Skeletal muscle satellite cell (primary cell): ENCODE data around the gene PEPD.

Experiments used
- H3K27me3 ChIP-seq: 2 replicates; pipeline ENCODE4 v1.7.0; 2013; ENCODE audit warnings: low read length; ENCODE audit not compliant: control insufficient read depth, insufficient read depth
- H3K36me3 ChIP-seq: 2 replicates; pipeline ENCODE4 v1.7.0; 2013; ENCODE audit warnings: mild to moderate bottlenecking, control low read depth, low read length; ENCODE audit not compliant: insufficient read depth
- H3K4me1 ChIP-seq: 2 replicates; pipeline ENCODE4 v1.7.0; 2013; ENCODE audit warnings: low read length; ENCODE audit not compliant: control insufficient read depth, insufficient read depth
- H3K4me2 ChIP-seq: 2 replicates; pipeline ENCODE4 v1.7.0; 2013; ENCODE audit warnings: mild to moderate bottlenecking, low read length
- H3K4me3 ChIP-seq: 2 replicates; pipeline ENCODE4 v1.7.0; 2013; ENCODE audit warnings: low read length
- H3K9ac ChIP-seq: 2 replicates; pipeline ENCODE4 v1.7.0; 2013; ENCODE audit warnings: mild to moderate bottlenecking, low read depth, low read length, moderate library complexity
- H3K9me3 ChIP-seq: replicated peaks from 2 replicates; pipeline ENCODE4 v1.7.0; 2013; ENCODE audit warnings: mild to moderate bottlenecking, control low read depth, low read length

The PEPD gene

GRCh38 chr19:33390101-33390907 is 131.3 kb downstream of the PEPD start:
- no peak overlapping the region for H3K4me2 ChIP-seq
- H3K36me3 ChIP-seq: peaks cover 13% of the 10 kb centered on the region
- H3K4me3 ChIP-seq: no peak overlapping the region
- H3K4me1 ChIP-seq: peaks cover 31% of the 10 kb centered on the region
- H3K9ac ChIP-seq: no peak overlapping the region
- H3K27me3 ChIP-seq: no peaks in the 10 kb centered on the region
- H3K9me3 ChIP-seq: no peaks in the 10 kb centered on the region

- Histone ChIP-seq H3K27me3 (no peaks in the 10 kb centered on the region), H3K36me3 (peaks cover 13% of the 10 kb centered on the region), H3K4me1 (peaks cover 24% of the 10 kb centered on the region), H3K4me2 (no peak overlapping the region), H3K4me3 (no peak overlapping the region), H3K9me3 (no peaks in the 10 kb centered on the region), H3K9ac (no peak overlapping the region)
These were observed 132.0 kb downstream of the PEPD start for GRCh38 chr19:33389421-33390100.

GRCh38 chr19:33388725-33389420 is 132.7 kb downstream of the PEPD start:
- peaks cover 13% of the 10 kb centered on the region for H3K36me3 ChIP-seq
- no peak overlapping the region for H3K4me3 ChIP-seq
- no peak overlapping the region for H3K4me2 ChIP-seq
- H3K9me3 ChIP-seq: no peaks in the 10 kb centered on the region
- no peaks in the 10 kb centered on the region for H3K27me3 ChIP-seq
- no peak overlapping the region for H3K9ac ChIP-seq
- peaks cover 17% of the 10 kb centered on the region for H3K4me1 ChIP-seq

DNA sequence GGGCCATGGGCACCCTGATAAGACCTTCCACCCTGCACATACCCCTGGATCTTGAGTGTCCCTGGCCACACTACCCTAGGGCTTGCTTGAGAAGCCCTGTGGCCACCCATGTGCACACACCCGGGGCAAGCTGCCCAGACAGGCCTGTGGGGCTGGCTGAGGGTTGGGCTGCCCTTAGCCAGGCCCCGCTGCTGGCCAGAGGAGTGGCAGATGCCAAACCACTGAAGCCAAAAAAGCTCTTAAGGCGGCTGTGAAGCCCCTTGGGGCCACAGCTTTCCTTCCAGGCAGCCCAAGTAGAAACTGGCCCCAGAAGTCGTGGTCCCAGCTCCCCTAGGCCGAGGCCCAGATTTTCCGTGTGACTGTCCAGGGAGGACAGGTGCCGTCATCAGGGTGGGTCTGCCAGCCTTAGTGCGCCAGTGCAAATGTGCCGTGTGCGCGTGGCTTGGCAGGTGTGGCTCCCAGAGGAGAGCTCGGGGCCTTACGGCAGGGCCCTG is 133.3 kb downstream of the PEPD start:
- Histone ChIP-seq H3K36me3 (peaks cover 13% of the 10 kb centered on the region), H3K4me1 (peaks cover 11% of the 10 kb centered on the region), H3K9me3 (no peaks in the 10 kb centered on the region), H3K4me3 (no peak overlapping the region), H3K27me3 (no peaks in the 10 kb centered on the region), H3K4me2 (no peak overlapping the region), H3K9ac (no peak overlapping the region)

DNA sequence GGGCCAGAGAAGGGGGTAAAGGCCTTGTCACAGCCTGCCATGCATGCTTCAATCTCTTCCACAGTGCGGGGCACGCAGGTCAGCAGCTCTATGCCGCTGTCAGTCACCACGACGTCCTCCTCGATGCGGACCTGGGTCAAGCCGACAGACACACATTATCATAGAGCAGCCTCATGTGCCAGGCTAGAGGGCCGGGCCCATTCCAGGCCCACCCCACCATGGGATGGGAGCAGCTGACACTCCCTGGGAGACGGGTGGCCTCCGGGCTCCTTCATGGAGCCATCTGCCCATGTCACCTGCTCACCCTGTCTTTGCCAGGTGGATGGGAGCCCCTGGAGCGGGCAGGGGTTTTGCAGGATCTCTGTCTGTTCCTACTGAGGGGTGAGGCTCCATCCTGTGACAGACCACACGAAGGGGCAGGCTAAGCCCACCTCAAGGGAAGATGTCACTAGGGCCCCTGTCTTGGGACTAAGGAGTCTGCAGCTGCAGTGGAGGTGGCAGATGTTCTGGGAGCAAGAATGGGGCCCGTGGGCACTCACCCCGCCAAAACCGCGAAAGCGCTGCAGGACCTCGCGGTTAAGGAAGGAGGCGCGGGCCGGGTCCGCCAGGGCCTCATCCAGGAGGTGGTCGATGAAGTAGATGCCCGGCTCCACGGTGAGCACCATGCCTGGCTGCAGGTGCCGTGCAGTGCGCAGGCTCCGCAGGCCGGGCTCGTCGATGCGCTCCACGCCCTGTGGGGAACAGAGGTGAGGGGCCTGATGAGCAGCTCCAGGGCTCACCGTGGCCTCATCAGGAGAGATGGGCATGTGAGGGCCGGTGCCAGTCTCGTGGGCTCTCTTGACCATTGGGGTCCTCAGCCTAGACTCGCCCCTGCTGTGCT is 134.0 kb downstream of the PEPD start:
- H3K4me3 ChIP-seq: no peak overlapping the region
- H3K9ac ChIP-seq: no peak overlapping the region
- peaks cover 9% of the 10 kb centered on the region for H3K4me1 ChIP-seq
- no peaks in the 10 kb centered on the region for H3K9me3 ChIP-seq
- H3K4me2 ChIP-seq: no peak overlapping the region
- peaks cover 13% of the 10 kb centered on the region for H3K36me3 ChIP-seq
- no peaks in the 10 kb centered on the region for H3K27me3 ChIP-seq

GRCh38 chr19:33386361-33386858 is 135.2 kb downstream of the PEPD start:
- H3K36me3 ChIP-seq: peaks cover 13% of the 10 kb centered on the region
- no peak overlapping the region for H3K4me2 ChIP-seq
- H3K9me3 ChIP-seq: no peaks in the 10 kb centered on the region
- H3K4me3 ChIP-seq: no peak overlapping the region
- no peak overlapping the region for H3K9ac ChIP-seq
- H3K27me3 ChIP-seq: no peaks in the 10 kb centered on the region
- H3K4me1 ChIP-seq: no peaks in the 10 kb centered on the region

DNA sequence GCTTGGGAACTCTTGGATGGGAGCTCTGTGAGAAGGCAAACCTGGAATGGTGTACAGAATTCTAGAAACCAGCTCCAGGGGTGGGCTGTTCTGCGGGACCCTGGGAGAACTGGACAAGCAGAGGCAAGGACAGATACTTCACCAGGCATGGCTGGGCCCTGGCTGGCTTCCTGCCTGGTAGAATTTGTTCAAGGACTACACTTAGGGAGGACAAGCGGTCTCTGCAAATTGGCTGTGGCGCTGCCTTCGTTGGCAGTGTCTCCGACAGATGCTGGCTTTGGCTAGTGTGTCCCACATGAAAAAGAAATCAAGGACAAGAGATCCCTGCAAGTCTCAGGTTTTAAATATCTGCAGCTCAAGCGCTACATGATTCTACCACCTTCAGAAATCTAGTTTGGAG is 135.6 kb downstream of the PEPD start:
- Histone ChIP-seq H3K36me3 (peaks cover 13% of the 10 kb centered on the region), H3K27me3 (no peaks in the 10 kb centered on the region), H3K9me3 (no peaks in the 10 kb centered on the region), H3K4me2 (no peak overlapping the region), H3K4me1 (no peaks in the 10 kb centered on the region), H3K9ac (no peak overlapping the region), H3K4me3 (no peak overlapping the region)

DNA sequence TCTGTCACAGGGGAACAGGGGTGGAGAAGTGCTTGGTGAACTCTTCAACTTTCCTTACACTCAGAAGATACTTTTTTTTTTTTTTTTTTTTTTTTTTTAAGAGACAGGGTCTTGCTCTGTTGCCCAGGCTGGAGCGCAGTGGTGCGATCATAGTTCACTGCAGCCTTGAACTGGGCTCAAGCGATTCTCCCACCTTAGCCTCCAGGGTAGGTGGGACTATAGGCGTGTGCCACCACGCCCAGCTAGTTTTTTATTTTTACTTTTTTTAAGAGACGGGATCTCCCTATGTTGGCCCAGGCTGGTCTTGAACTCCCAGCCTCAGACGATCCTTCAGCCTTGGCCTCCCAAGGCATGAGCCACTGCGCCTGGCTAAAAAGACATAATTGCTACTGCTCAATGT is 136.6 kb downstream of the PEPD start:
- Histone ChIP-seq H3K9me3 (no peaks in the 10 kb centered on the region), H3K4me1 (no peaks in the 10 kb centered on the region), H3K36me3 (peaks cover 16% of the 10 kb centered on the region), H3K9ac (no peak overlapping the region), H3K4me3 (no peak overlapping the region), H3K27me3 (no peaks in the 10 kb centered on the region), H3K4me2 (no peak overlapping the region)

DNA sequence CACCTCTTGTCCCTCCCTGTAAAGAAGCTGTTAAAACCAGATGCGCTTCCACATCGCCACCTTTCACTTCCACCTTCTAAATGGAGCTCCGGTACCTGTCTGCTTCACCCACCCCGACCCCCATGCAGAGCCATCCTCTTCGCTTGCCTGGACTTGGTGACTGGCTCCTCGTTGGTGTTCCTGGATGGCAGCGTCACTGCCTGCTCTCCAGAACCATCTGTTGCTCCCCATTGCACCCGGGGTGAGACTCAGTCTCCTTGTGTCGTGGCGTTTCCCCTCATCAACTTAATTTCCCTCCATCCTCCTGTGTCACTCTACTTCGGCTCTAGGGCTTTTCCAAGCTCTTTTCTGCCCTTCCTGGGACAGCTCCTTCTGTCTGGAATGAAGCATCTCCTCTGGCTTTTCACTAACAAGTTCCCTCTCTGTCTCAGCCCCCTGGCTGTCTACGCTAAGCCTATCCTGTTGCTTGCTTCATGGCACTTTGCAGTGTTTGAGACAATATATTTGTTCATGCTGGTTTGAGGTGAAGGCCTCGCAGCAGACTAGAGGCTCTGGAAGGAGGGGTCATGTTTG is 137.8 kb downstream of the PEPD start:
- Histone ChIP-seq H3K9ac (no peak overlapping the region), H3K4me2 (no peak overlapping the region), H3K4me1 (no peaks in the 10 kb centered on the region), H3K4me3 (no peak overlapping the region), H3K36me3 (peaks cover 24% of the 10 kb centered on the region), H3K27me3 (no peaks in the 10 kb centered on the region), H3K9me3 (no peaks in the 10 kb centered on the region)

- peaks cover 24% of the 10 kb centered on the region for H3K36me3 ChIP-seq
- H3K4me2 ChIP-seq: no peak overlapping the region
- no peaks in the 10 kb centered on the region for H3K4me1 ChIP-seq
These were observed 138.6 kb downstream of the PEPD start for GRCh38 chr19:33382982-33383381.

More at GRCh38 chr19:33382982-33383381, 138.6 kb downstream of the PEPD start:
- Histone ChIP-seq H3K4me3 (no peak overlapping the region), H3K9ac (no peak overlapping the region), H3K9me3 (no peaks in the 10 kb centered on the region), H3K27me3 (no peaks in the 10 kb centered on the region)
